OCI-LY1 (cell line): ENCODE data around the gene KCNMB1.

Experiments used
- H2AFZ ChIP-seq: fragments of 200-600 bp; sonication (generic), shearing (Covaris generic); 2 replicates; pipeline ENCODE4 v1.6.0; 2014; ENCODE audit warnings: antibody characterized with exemption, mild to moderate bottlenecking, low read length
- H3F3A ChIP-seq: fragments of 200-600 bp; sonication (generic), shearing (Covaris generic); 2 replicates; pipeline ENCODE4 v1.6.0; 2014; ENCODE audit warnings: mild to moderate bottlenecking, antibody characterized with exemption, low read length, moderate library complexity; ENCODE audit not compliant: insufficient read depth
- H3K27ac ChIP-seq: fragments of 200-600 bp; sonication (generic); 2 replicates; pipeline ENCODE4 v1.5.1; 2014; ENCODE audit warnings: low read length, mixed run types, mild to moderate bottlenecking, low read depth; ENCODE audit not compliant: poor library complexity, severe bottlenecking
- H3K27me3 ChIP-seq: fragments of 200-600 bp; sonication (generic); 2 replicates; pipeline ENCODE4 v1.6.0; 2014; ENCODE audit warnings: antibody characterized with exemption, mild to moderate bottlenecking, low read length, moderate library complexity; ENCODE audit not compliant: insufficient read depth
- H3K36me3 ChIP-seq: fragments of 200-600 bp; sonication (generic); 2 replicates; pipeline ENCODE4 v1.6.1; 2014; ENCODE audit warnings: mild to moderate bottlenecking, antibody characterized with exemption, low read length, moderate library complexity, mixed read lengths; ENCODE audit not compliant: insufficient read depth
- H3K4me1 ChIP-seq: fragments of 200-600 bp; sonication (generic); 2 replicates; pipeline ENCODE4 v1.5.1; 2014; ENCODE audit warnings: mild to moderate bottlenecking, low read length, moderate library complexity; ENCODE audit not compliant: insufficient read depth, severe bottlenecking
- H3K4me2 ChIP-seq: fragments of 200-600 bp; sonication (generic), shearing (Covaris generic); 2 replicates; pipeline ENCODE4 v1.6.1; 2014; ENCODE audit warnings: low read length
- H3K4me3 ChIP-seq: fragments of 200-600 bp; sonication (generic); 2 replicates; pipeline ENCODE4 v1.5.1; 2014; ENCODE audit warnings: low read length, low read depth, mild to moderate bottlenecking, mixed read lengths; ENCODE audit not compliant: poor library complexity, severe bottlenecking
- H3K79me2 ChIP-seq: fragments of 200-600 bp; shearing (Covaris generic); 2 replicates; pipeline ENCODE4 v1.6.1; 2016; ENCODE audit warnings: mixed run types, low read length, mixed read lengths; ENCODE audit not compliant: insufficient read depth
- H3K9ac ChIP-seq: fragments of 200-600 bp; sonication (generic), shearing (Covaris generic); 2 replicates; pipeline ENCODE4 v1.6.1; 2014; ENCODE audit warnings: mild to moderate bottlenecking, low read length, mixed read lengths
- H3K9me2 ChIP-seq: fragments of 200-600 bp; sonication (generic), shearing (Covaris generic); 2 replicates; pipeline ENCODE4 v1.6.1; 2014; ENCODE audit warnings: low read depth, mild to moderate bottlenecking, low read length, mixed read lengths
- H3K9me3 ChIP-seq: fragments of 200-600 bp; shearing (Covaris generic); 2 replicates; pipeline ENCODE4 v1.6.1; 2014; ENCODE audit warnings: low read length, mixed read lengths
- H4K20me1 ChIP-seq: fragments of 200-600 bp; sonication (generic), shearing (Covaris generic); 2 replicates; pipeline ENCODE4 v1.6.0; 2016; ENCODE audit warnings: mild to moderate bottlenecking, low read length; ENCODE audit not compliant: insufficient read depth
- EZH2 ChIP-seq: fragments of 200-600 bp; sonication (generic), shearing (Covaris generic); IDR thresholded peaks from 2 replicates; pipeline ENCODE4 v1.8.0; 2017; ENCODE audit warnings: borderline replicate concordance, mixed run types, mild to moderate bottlenecking, antibody characterized with exemption, low read length, moderate library complexity, mixed read lengths
- TF ChIP-seq, protein P1 (sequence below): fragments of 200-600 bp; sonication (generic), shearing (Covaris generic); IDR thresholded peaks from 2 replicates; pipeline ENCODE4 v1.5.1; 2017; ENCODE audit warnings: mild to moderate bottlenecking, antibody characterized with exemption, low read length, moderate library complexity, mixed read lengths

KCNMB1 gene

DNA sequence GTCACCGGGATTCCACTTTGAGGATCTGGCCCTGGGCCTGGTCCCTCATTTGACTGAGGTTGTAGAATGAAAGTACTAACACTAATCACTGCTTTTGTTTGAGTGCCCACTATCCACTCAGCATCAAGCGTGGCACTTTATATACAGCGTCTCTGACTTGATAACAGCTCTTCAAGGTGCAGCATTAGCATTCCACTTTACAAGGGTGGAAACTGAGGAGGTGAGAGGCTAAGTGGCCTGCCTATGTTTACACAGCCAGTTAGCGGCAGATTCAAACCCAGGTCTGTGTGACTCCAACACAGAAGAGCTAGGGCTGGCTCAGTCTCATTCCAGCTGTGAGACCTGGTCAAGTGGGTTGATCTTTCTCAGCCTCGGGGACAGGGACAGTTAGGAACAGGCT lies 5.9 kb downstream of the KCNMB1 start:
- no peaks in the 10 kb centered on the region; the same call in 1 of the 2 replicates for H3K27me3 ChIP-seq
- TF ChIP-seq, protein P1, sequence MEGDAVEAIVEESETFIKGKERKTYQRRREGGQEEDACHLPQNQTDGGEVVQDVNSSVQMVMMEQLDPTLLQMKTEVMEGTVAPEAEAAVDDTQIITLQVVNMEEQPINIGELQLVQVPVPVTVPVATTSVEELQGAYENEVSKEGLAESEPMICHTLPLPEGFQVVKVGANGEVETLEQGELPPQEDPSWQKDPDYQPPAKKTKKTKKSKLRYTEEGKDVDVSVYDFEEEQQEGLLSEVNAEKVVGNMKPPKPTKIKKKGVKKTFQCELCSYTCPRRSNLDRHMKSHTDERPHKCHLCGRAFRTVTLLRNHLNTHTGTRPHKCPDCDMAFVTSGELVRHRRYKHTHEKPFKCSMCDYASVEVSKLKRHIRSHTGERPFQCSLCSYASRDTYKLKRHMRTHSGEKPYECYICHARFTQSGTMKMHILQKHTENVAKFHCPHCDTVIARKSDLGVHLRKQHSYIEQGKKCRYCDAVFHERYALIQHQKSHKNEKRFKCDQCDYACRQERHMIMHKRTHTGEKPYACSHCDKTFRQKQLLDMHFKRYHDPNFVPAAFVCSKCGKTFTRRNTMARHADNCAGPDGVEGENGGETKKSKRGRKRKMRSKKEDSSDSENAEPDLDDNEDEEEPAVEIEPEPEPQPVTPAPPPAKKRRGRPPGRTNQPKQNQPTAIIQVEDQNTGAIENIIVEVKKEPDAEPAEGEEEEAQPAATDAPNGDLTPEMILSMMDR, result no peak
- TF ChIP-seq EZH2, result no peak
- no peaks in the 10 kb centered on the region for H3K36me3 ChIP-seq
- no peaks in the 10 kb centered on the region for H3K9me2 ChIP-seq
- H3K4me3 ChIP-seq, result no peak overlapping the region
- H3K79me2 ChIP-seq, result no peaks in the 10 kb centered on the region
- H3K4me2 ChIP-seq, result no peak overlapping the region
- H3F3A ChIP-seq, result no peaks in the 10 kb centered on the region
- no peaks in the 10 kb centered on the region for H4K20me1 ChIP-seq
- no peak overlapping the region for H3K27ac ChIP-seq
- no peaks in the 10 kb centered on the region for H3K9me3 ChIP-seq
- H3K4me1 ChIP-seq, result no peaks in the 10 kb centered on the region
- no peak overlapping the region for H3K9ac ChIP-seq
- no peak overlapping the region for H2AFZ ChIP-seq

DNA sequence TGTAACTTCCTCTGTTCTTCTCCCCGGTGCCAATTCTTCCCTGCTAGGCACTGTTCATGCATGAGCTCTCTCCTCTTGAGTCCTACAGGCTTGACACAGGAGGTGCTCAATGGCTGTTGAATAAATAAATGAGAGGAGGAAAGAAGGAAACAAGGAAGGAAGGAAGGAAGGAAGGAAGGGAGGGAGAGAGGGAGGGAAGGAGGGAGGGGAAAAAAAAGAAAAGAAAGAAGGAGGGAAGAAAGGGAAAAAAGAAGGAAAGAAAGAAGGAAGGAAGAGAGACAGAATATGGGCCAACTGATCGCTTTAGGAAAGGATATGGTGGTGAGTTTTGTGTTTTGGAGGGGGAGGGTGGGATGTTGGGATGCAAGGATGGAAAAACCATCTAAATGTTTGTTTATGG lies 6.4 kb downstream of the KCNMB1 start:
- Histone ChIP-seq H3K27ac (no peak overlapping the region), H3K79me2 (no peaks in the 10 kb centered on the region), H4K20me1 (no peaks in the 10 kb centered on the region), H3K27me3 (no peaks in the 10 kb centered on the region; the same call in 1 of the 2 replicates), H3K9ac (no peak overlapping the region), H3K36me3 (no peaks in the 10 kb centered on the region), H3K4me2 (no peak overlapping the region), H3K4me3 (no peak overlapping the region), H3F3A (no peaks in the 10 kb centered on the region), H3K9me2 (no peaks in the 10 kb centered on the region), H2AFZ (no peak overlapping the region), H3K9me3 (no peaks in the 10 kb centered on the region), H3K4me1 (no peaks in the 10 kb centered on the region)
- TF ChIP-seq, protein P1, result no peak
- no peak for TF ChIP-seq EZH2

DNA sequence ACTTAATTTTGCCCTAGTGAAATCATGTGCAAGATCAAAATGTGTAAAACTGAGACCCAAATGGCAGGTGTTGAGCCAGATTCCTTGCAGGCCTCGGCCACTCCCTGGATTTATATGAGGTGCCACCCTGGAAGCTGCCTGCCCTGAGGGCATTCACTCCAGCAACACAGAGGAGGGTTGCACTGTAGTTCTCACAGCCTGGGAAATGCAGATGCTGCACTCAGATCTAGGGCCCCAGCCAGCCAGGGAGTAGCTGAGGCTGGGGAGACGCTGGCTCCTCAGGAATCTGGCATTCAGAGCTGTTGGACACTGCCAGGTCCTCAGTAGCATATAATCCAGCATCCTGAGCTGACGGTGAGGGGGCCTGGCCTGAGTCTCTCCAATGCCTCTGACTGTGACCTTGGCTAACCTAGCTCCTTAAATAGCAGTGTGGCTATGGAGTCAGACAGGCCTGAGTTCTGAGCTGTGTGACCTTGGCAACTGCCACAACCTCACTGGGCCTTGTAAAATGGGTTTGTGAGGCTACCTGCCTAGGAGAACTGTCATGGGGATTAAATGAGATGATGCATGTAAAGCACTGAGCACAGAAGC lies 8.7 kb downstream of the KCNMB1 start:
- Histone ChIP-seq H3K79me2 (no peaks in the 10 kb centered on the region), H3K36me3 (no peaks in the 10 kb centered on the region), H2AFZ (no peak overlapping the region), H3K4me2 (no peak overlapping the region), H3K27ac (no peak overlapping the region), H3K4me3 (no peak overlapping the region), H4K20me1 (no peaks in the 10 kb centered on the region), H3K9ac (no peak overlapping the region), H3K4me1 (no peaks in the 10 kb centered on the region), H3K9me2 (no peaks in the 10 kb centered on the region), H3K27me3 (no peaks in the 10 kb centered on the region; the same call in 1 of the 2 replicates), H3K9me3 (no peaks in the 10 kb centered on the region), H3F3A (no peaks in the 10 kb centered on the region)
- TF ChIP-seq, protein P1, result no peak
- TF ChIP-seq EZH2, result no peak
